WTC11 (cell line): ENCODE results near the gene ZNF749. TPM values are rescaled to one million over a fixed set of nuclear protein-coding genes. Genes with fewer than 3 reads are reported as not detected.

Experiments
- ATAC-seq: fragments of 200-7000 bp; cut with Tn5 transposase; 2 replicates; pipeline ENCODE4 v1.10.0; 2021; ENCODE audit warnings: mild to moderate bottlenecking, moderate library complexity
- CTCF ChIA-PET: fragments of 300-600 bp; sonication (Branson Sonifier 250); formaldehyde crosslinking; loops from one replicate; lab custom pipeline; 2021; ENCODE audit warnings: antibody characterized with exemption; lab: Charles Lee
- POLR2A ChIA-PET: fragments of 350-600 bp; sonication (Branson Sonifier 250); formaldehyde crosslinking; loops from one replicate; lab custom pipeline; 2021; ENCODE audit warnings: antibody characterized with exemption; lab: Charles Lee
- DNase-seq: peaks from one replicate; pipeline ENCODE4 v3.0.0; 2021; ENCODE audit warnings: low spot score
- H3K27ac Mint-ChIP-seq: 2 replicates; pipeline ENCODE4 v1.8.0; 2021; ENCODE audit warnings: mixed read lengths
- H3K27me3 Mint-ChIP-seq: 2 replicates; pipeline ENCODE4 v1.8.0; 2021; ENCODE audit warnings: low read depth, mild to moderate bottlenecking, moderate library complexity, mixed read lengths
- H3K36me3 Mint-ChIP-seq: 2 replicates; pipeline ENCODE4 v1.8.0; 2021; ENCODE audit warnings: mixed read lengths
- H3K4me1 Mint-ChIP-seq: 2 replicates; pipeline ENCODE4 v1.8.0; 2022; ENCODE audit warnings: mixed read lengths
- H3K4me3 Mint-ChIP-seq: 2 replicates; pipeline ENCODE4 v1.8.0; 2021; ENCODE audit warnings: mild to moderate bottlenecking, moderate library complexity, mixed read lengths
- H3K9me3 Mint-ChIP-seq: 2 replicates; pipeline ENCODE4 v1.8.0; 2021; ENCODE audit warnings: mixed read lengths
- ARID4B ChIP-seq: sonication (generic); formaldehyde crosslinking; IDR thresholded peaks from 2 replicates; pipeline ENCODE4 v1.8.0; 2023; ENCODE audit warnings: missing genetic modification reagents, mild to moderate bottlenecking, borderline replicate concordance
- ATF1 ChIP-seq: sonication (generic); formaldehyde crosslinking; IDR thresholded peaks from 2 replicates; pipeline ENCODE4 v1.8.1; 2023; ENCODE audit warnings: mild to moderate bottlenecking, moderate library complexity, missing genetic modification reagents
- CBFB ChIP-seq: sonication (generic); formaldehyde crosslinking; IDR thresholded peaks from 2 replicates; pipeline ENCODE4 v1.8.1; 2022; ENCODE audit warnings: mild to moderate bottlenecking, low read depth, missing genetic modification reagents
- CTCF ChIP-seq: fragments of 200-600 bp; IDR thresholded peaks from 2 replicates; pipeline ENCODE4 v1.8.0; 2022; ENCODE audit warnings: antibody characterized with exemption
- FOXP1 ChIP-seq: sonication (generic); formaldehyde crosslinking; IDR thresholded peaks from 2 replicates; pipeline ENCODE4 v1.8.0; 2022; ENCODE audit warnings: missing genetic modification reagents, mild to moderate bottlenecking, moderate library complexity, borderline replicate concordance
- GRHL2 ChIP-seq: fragments of 250-450 bp; sonication (Bioruptor Pico); IDR thresholded peaks from 2 replicates; pipeline ENCODE4 v1.8.0; 2022; ENCODE audit warnings: mild to moderate bottlenecking, moderate library complexity; ENCODE audit not compliant: insufficient replicate concordance, severe bottlenecking
- JAZF1 ChIP-seq: fragments of 250-450 bp; sonication (Bioruptor Pico); IDR thresholded peaks from 2 replicates; pipeline ENCODE4 v1.9.0; 2021; ENCODE audit warnings: moderate library complexity, mild to moderate bottlenecking, inconsistent platforms
- ZNF232 ChIP-seq: sonication (generic); formaldehyde crosslinking; IDR thresholded peaks from 2 replicates; pipeline ENCODE4 v1.8.0; 2022; ENCODE audit warnings: mild to moderate bottlenecking, missing genetic modification reagents
- ZNF423 ChIP-seq: fragments of 250-450 bp; sonication (Bioruptor Pico); IDR thresholded peaks from 2 replicates; pipeline ENCODE4 v2.1.2; 2022; ENCODE audit warnings: mild to moderate bottlenecking, moderate library complexity
- total RNA-seq: library from RNA; stranded (reverse); gene quantifications from 3 replicates; pipeline ENCODE4 v1.2.3, GENCODE V29; 2021
- TF ChIP-seq, protein P1 (sequence below): sonication (generic); formaldehyde crosslinking; IDR thresholded peaks from 2 replicates; pipeline ENCODE4 v1.8.0; 2022; ENCODE audit warnings: mild to moderate bottlenecking, missing genetic modification reagents
- TF ChIP-seq, protein P2 (sequence below): sonication (generic); formaldehyde crosslinking; IDR thresholded peaks from 2 replicates; pipeline ENCODE4 v1.8.0; 2022; ENCODE audit warnings: missing genetic modification reagents
- TF ChIP-seq, protein P3 (sequence below): sonication (generic); formaldehyde crosslinking; IDR thresholded peaks from 2 replicates; pipeline ENCODE4 v1.8.0; 2022; ENCODE audit warnings: mild to moderate bottlenecking, missing genetic modification reagents

ZNF749 gene
- total RNA-seq, 1 experiment from 2014 or later: 34.6 TPM

DNA sequence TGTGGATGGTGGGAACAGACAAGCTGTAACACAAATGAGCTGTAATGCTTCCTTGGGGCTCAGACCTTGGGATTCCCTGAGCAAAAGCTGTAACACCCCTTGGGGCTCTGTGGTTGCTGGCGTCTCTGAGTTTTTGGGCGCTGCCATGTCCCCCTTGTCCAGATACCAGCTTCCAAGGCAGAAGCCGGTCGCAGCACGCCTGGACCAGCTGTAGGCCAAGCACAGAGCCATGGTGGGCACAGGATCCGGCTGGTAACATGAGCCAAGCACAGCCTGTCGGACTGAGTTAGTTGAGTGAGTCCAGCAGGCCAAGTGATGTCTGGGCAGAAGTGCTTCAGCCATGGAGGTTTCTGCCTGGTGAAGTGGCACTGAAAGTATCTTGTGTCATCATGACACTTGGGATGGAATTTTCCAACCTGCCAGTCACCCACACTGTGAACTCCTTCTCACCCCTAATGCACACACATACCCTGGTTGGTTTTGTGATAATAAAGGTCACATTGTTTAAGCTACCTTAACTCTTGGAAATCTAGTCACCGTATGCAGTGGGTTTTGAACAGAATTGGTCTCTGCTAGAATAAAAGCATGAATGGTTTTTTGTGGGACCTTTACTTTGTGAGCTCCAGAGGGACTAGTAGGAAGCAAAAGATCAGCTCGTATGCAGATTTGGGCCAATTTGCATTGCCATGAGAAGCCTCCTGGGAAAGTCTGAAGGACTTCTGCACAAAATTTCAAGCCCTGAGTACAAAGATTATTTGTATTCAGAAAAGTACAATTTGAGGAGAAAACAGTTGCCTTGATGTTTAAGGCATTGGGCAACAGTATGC is 31.2 kb upstream of the ZNF749 start (continued):
- TF ChIP-seq GRHL2: no peak

DNA sequence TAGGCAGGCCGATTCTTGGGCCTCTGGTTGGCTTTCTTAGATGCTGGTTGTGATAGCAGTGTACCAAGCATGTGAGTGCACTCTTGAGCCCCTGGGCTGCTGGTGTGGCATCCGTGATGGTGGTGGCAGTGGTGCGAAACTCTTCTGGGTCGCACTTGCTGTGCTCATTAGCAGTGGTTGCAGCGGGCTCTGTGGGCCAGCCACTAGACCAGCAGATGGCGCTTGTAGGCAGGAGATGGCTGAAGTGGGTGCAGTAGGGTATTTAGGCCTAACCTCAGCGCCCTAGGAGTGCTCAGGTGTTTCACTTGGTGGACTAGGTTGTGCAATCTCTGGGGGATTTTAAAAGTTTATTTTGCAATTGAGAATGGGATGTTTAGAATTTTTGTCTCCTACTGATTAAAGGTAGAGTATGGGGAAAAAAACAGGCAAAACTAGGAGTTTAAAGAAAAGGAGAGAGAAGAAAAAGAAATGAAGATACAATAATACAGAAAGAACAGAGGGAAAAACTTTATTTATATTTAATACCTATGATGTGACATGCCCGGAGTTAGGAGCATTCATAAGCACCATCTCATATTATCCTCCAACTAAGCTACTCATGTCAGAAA is 28.5 kb upstream of the ZNF749 start:
- peak; percentile 92 for DNase-seq
- peak; percentile 86 for ATAC-seq

DNA sequence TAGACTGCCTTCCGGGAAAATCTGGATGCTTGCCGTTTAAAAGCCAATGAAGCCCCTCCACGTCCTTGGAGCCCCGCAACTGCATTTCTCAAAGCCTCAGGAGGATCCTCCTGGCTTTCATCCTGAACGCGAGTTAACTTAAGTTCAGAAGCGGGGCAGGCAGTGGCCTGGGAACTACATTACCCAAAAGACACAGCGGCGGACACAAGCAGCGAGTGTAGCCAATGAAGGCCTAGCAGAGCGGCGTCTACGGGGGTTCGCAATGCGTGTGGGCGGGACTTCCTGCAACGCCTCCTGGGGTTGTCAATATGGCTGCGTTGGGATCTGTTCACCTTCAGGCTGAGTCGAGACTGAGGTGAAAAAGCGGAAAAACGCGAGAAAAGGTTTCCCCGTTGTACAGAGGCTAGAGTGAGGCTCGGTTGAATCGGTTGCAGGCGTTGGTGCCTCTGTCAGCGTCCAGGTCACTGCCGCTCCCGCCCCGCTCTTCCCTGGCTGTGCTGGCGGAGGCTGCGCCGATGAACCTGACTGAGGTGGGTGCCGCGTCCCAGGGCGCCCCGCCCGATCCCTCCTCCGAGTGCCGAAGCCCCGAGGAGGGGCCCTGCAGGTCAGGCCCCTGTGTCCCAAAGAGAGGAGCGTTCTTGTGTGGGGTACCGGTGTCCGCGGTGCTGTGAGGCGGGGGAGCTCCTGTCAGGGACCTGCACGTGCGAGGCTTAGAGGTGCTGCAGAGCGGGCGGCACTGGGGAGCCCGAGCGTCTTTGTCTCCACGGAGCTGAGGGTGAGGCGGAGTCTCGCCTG is 24.1 kb upstream of the ZNF749 start, which contains the start of gene ZNF17:
Gene ZNF17 (plus strand): TSS at position 285 of the 795 bp plus-strand sequence. CDS start 2,455 bp downstream, outside the sequence.
- H3K36me3 Mint-ChIP-seq: no peaks in the 10 kb centered on the region; the same call in 1 of the 2 replicates
- H3K4me3 Mint-ChIP-seq: peak within 1 kb of the TSS; percentile 92
- ChIA-PET POLR2A (interaction anchor here (0.6 kb wide), 1 partner anchor 298 kb away, joined by 3 read pairs; the partner anchor contains the start of gene ZNF154), CTCF (no interaction called here)
- H3K27me3 Mint-ChIP-seq: peaks cover 7% of the 10 kb centered on the region
- ATAC-seq (peak; percentile 98), DNase-seq (peak; percentile 93)
- H3K27ac Mint-ChIP-seq: peak within 1 kb of the TSS; percentile 35; the same call in 1 of the 2 replicates
- no peaks in the 10 kb centered on the region for H3K9me3 Mint-ChIP-seq
- peaks cover 10% of the 10 kb centered on the region for H3K4me1 Mint-ChIP-seq
- TF ChIP-seq FOXP1 (CRISPR knock-in tag) (peak; percentile 83; the same call in 1 of the 2 replicates), ZNF232 (no peak), ATF1 (CRISPR knock-in tag) (no peak), ARID4B (no peak; the same call in 1 of the 2 replicates), JAZF1 (CRISPR knock-in tag) (no peak), ZNF423 (CRISPR knock-in tag) (no peak), CBFB (CRISPR knock-in tag) (no peak)
- TF ChIP-seq, protein P1, sequence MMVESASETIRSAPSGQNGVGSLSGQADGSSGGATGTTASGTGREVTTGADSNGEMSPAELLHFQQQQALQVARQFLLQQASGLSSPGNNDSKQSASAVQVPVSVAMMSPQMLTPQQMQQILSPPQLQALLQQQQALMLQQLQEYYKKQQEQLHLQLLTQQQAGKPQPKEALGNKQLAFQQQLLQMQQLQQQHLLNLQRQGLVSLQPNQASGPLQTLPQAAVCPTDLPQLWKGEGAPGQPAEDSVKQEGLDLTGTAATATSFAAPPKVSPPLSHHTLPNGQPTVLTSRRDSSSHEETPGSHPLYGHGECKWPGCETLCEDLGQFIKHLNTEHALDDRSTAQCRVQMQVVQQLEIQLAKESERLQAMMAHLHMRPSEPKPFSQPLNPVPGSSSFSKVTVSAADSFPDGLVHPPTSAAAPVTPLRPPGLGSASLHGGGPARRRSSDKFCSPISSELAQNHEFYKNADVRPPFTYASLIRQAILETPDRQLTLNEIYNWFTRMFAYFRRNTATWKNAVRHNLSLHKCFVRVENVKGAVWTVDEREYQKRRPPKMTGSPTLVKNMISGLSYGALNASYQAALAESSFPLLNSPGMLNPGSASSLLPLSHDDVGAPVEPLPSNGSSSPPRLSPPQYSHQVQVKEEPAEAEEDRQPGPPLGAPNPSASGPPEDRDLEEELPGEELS (CRISPR knock-in tag): no peak
- TF ChIP-seq, protein P2, sequence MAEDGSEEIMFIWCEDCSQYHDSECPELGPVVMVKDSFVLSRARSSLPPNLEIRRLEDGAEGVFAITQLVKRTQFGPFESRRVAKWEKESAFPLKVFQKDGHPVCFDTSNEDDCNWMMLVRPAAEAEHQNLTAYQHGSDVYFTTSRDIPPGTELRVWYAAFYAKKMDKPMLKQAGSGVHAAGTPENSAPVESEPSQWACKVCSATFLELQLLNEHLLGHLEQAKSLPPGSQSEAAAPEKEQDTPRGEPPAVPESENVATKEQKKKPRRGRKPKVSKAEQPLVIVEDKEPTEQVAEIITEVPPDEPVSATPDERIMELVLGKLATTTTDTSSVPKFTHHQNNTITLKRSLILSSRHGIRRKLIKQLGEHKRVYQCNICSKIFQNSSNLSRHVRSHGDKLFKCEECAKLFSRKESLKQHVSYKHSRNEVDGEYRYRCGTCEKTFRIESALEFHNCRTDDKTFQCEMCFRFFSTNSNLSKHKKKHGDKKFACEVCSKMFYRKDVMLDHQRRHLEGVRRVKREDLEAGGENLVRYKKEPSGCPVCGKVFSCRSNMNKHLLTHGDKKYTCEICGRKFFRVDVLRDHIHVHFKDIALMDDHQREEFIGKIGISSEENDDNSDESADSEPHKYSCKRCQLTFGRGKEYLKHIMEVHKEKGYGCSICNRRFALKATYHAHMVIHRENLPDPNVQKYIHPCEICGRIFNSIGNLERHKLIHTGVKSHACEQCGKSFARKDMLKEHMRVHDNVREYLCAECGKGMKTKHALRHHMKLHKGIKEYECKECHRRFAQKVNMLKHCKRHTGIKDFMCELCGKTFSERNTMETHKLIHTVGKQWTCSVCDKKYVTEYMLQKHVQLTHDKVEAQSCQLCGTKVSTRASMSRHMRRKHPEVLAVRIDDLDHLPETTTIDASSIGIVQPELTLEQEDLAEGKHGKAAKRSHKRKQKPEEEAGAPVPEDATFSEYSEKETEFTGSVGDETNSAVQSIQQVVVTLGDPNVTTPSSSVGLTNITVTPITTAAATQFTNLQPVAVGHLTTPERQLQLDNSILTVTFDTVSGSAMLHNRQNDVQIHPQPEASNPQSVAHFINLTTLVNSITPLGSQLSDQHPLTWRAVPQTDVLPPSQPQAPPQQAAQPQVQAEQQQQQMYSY (CRISPR knock-in tag): no peak

More for the DNA sequence above, 28.5 kb upstream of the ZNF749 start:
- peaks cover 7% of the 10 kb centered on the region for H3K27me3 Mint-ChIP-seq
- POLR2A ChIA-PET: no interaction called here
- CTCF ChIA-PET: interaction anchor here (0.6 to 1.4 kb wide), 12 partner anchors 9 to 302 kb away, joined by 3 to 11 read pairs (median 3); partner anchors contain the start of genes ZNF154, ZNF548, ZNF749 and ZNF805
- peaks cover 17% of the 10 kb centered on the region for H3K9me3 Mint-ChIP-seq
- H3K4me1 Mint-ChIP-seq: peaks cover 8% of the 10 kb centered on the region
- peak; percentile 30 for TF ChIP-seq CTCF
- TF ChIP-seq, protein P3, sequence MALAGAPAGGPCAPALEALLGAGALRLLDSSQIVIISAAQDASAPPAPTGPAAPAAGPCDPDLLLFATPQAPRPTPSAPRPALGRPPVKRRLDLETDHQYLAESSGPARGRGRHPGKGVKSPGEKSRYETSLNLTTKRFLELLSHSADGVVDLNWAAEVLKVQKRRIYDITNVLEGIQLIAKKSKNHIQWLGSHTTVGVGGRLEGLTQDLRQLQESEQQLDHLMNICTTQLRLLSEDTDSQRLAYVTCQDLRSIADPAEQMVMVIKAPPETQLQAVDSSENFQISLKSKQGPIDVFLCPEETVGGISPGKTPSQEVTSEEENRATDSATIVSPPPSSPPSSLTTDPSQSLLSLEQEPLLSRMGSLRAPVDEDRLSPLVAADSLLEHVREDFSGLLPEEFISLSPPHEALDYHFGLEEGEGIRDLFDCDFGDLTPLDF (CRISPR knock-in tag): no peak
- H3K4me3 Mint-ChIP-seq: no peak overlapping the region
- no peaks in the 10 kb centered on the region; the same call in 1 of the 2 replicates for H3K36me3 Mint-ChIP-seq
- H3K27ac Mint-ChIP-seq: no peak overlapping the region
